HK-2 (cell line): ENCODE data around the gene MDN1.
"Not testable (repeated sequence)": the region's sequence is repeated elsewhere in the genome, so short reads cannot be mapped to it uniquely, and the experiment has no call there.

Source experiments
- DNase-seq: peaks from one replicate; pipeline ENCODE4 v3.0.0-alpha.2; 2018; ENCODE audit not compliant: unreplicated experiment

Gene MDN1

DNA sequence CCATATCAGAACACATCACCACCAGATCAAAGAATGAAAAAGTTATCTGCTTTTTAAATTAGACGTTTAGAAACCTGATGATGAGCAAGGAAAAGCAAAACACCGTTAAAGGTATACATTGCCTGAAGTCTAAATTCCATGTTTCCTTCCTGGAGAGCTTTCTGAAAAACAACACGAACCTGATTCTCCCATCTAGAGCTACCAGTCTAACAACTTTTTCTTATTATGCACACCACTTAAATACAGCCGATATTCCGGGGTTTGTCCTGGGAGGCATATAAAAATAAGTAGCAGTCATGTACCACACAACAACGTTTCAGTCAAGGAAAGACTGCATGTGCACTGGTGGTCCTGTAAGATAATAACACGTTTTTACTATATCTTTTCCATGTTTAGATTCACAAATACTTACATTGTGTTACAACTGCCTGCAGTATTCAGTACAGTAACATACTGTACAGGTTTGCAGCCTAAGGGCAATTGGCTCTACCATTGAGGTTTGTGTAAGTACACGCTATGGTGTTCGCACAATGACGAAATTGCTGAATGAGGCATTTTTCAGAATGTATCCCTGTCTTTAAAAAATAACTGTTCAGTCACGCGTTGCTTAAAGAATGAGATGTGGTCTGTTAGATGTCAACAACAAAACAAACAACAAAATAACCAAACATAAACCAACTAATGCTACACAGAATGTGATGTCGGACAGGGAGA is 162.0 kb downstream of the MDN1 start:
- no peak for DNase-seq

DNA sequence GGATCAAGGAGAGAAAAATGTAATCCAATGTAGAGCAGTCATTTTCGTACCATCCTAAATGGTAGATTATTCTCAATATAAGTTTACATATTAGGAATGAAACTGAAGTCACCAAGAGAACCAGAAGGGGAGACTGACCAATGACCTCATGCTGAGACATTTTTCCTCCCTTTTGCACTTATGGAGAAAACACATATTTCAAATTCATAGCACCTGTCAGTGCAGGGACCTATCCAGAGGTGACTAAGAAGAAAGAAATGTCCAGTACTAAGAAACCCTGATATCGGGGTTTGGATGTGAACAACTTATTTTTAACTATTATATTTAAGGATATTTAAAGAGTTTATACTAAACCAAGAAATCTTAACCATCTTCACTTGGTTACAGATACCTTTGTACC is 164.5 kb downstream of the MDN1 start:
- no peak for DNase-seq

DNA sequence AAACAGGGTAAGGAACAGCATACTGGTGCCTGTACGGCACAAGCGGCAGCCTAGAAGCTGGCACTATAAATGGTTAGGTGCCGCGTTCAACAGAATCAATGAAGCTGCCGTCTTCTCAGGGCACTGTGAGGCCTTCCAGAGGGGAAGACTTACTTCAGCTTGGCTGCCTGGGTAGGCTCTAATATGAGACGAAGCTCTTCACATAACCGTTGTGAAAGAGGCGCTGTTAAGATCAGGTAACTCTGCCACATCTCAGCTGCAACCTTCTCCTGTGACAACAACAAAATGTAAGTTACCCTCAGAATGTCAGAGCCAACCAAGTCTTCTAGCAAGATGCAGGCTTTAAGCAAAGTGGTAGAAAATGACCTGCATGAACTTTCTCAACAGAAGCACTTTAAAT is 169.0 kb downstream of the MDN1 start:
- DNase-seq, result no peak

DNA sequence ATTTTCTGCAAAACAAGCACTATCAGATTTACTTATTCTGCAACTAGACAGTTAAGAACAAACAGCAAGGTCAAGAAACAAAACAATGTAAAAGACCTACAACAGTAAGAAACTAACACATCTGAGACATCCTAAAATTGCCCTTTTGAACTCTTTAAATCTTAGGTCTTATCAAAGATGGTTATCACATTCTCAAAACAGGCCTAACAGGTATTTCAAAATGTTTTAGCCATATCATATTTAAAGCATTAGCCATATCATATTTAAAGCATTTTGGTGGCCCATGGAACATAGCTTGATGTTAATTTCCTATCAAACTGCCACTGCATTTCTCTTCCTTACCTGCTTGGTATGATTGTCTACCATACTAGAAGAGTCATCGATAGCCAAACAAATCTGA is 169.9 kb downstream of the MDN1 start:
- DNase-seq, result no peak

DNA sequence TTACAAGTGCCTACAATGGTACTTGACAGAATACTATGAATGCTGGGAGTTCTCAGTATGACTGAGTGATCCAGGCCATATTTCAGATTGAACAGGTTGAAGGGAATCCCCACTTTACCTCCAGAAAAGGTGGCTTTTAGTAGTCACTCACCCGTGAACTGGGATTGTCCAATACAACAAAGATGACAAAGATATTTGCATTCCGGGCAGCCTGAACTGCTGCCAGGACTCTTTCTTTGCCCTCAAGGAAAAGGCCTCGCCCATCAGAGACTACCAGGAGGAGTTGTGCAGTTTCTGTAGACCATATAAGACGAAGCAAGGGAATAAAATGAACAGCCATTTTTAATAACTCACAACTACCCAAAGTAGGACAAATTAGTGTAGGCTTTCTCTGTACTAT is 174.7 kb downstream of the MDN1 start:
- no peak for DNase-seq

DNA sequence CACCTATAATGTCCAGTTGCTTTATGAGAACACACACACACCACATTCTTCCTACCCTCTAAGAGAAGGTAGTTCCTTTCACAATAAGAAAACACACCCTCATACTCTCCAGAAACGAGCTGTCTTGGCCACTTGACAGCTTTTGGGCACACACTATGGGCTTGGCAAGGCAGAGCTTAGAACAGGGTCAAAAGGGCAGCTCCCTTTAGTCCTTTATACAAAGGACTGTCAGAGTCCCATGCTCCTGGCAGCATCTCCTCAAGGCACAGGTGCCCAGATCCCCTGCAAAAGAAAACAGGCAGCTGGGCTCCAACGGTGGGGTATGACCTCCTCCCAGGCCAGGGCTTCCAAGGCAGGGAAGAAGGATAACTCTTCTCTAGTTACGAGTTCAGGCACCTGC is 176.2 kb downstream of the MDN1 start:
- no peak for DNase-seq

DNA sequence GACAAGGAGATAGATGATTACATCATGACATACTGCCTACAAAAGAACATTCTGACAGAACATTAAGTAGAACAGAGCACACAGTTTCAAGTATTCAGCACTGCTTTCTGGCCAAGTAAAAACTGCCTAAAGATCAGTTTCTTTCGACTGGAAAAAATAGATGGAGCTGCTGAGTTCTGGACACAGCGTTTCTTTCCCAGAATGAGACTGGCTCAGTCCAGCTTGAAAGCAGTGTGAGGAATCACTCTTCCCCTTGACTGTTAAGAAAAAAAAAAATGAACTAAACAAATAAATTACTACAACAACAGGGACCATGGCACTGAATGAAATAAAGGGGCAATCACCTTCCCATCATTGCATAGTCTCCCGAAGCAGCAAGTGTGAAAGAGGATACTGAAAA is 176.6 kb downstream of the MDN1 start:
- DNase-seq, result no peak

DNA sequence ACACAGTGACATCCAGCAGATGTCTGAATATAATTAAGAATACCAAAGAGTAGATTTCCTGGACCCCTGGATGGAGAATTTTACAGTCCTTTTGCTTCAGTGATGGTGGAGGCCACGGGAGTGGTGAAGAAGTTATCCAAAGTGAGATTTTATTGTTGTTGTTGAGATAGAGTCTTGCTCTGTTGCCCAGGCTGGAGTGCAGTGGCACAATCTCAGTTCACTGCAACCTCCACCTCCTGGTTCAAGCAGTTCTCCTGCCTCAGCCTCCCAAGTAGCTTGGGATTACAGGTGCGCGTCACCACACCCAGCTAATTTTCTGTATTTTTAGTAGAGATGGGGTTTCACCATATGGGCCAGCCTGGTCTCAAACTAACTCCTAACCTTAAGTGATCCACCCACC is 178.0 kb downstream of the MDN1 start:
- not testable (repeated sequence) for DNase-seq

DNA sequence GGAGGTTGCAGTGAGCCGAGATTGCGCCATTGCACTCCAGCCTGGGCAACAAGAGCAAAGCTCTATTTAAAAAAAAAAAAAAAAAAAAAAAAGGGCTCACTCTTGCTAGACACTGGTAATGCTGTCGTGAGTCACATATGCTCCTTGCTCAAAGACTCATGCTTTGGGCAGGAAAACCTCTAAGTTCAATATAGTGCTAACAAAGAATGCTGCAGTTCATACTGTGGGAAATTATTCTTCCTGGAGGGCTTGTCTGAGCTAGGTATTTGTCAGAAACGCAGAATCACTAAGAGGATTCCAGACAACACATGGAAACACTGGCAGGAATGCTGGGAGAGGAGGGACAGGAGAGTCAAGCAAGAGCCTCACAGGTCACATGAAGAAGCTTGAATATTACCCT is 178.8 kb downstream of the MDN1 start:
- no peak for DNase-seq

DNA sequence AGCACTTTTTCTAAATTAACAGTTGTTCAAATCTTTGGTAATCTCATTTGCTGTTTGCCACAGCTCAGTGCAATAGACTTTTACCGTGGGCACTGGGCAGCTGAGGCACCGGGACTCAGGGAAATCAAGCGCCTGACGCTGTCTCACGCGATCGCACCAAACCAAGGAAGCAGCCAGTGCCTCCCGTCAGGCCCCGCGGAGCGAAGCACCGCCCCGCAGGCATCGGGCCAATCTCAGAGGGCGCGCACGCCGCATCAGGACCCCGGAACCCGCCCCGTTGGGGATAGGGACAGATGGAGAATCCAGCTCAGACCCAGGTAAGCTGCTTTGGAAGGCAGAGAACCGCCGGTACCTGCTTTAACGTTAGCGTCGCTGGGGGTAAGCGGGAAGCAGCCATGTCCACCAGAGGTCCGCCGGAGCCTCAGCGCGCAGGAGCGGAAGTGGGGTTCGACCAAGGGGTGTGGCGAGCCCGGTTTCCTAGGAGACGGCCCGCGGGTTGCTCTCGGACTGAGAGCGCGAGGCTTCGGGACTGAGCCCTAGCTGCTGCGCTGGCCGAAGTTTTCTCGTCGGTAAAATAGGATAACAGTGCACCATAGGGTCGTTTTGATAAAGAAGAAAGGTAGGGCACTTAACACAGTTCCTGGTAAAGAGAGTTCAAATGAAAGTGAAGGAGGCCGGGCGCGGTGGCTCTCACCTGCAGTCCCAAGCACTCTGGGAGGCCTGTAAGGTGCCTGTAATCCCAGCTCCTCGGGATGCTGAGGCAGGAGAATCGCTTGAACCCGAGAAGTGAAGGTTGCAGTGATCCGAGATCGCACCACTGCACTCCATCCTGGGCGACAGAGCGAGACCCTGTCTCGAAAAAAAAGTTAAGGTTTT is 181.0 kb downstream of the MDN1 start, which contains the start of gene LYRM2:
Gene LYRM2, minus strand, starts transcription at position 428 of the 876 bp plus-strand sequence. Its CDS starts 31 bp downstream, at position 397.
- DNase-seq, result peak; percentile 95

DNA sequence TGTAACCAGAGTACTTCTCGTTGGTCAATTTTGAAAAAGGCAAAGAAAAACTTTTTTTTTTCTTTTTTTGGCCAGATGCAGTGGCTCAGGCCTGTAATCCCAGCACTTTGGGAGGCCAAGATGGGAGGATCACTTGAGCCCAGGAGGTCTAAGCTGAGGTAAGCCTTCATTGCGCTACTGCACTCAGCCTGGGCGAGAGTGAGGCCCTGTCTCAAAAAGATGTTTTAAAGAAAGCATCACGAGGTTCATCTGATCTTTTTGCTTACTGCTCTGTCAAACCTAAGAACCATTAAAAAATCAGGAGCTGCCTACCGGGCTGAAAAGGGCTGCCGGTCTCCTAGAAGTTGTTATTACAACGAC is 181.7 kb downstream of the MDN1 start:
- DNase-seq, result peak; percentile 11

DNA sequence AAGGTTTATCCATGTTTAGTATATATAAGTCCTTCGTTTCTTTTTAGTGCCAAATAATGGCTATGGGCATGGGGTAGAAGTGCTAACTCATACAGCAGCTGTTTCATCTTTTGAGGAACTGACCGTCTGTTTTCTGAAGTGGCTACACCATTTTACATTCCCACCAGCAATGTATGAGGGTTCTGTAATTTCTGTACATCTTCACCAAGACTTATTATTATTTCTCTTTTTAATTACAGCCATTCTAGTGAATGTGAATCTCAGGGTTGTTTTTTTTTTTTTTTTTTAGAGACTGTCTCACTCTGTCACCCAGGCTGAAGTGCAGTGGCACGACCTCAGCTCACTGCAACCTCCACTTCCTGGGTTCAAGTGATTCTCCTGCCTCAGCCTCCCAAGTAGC is 183.2 kb downstream of the MDN1 start:
- not testable (repeated sequence) for DNase-seq

DNA sequence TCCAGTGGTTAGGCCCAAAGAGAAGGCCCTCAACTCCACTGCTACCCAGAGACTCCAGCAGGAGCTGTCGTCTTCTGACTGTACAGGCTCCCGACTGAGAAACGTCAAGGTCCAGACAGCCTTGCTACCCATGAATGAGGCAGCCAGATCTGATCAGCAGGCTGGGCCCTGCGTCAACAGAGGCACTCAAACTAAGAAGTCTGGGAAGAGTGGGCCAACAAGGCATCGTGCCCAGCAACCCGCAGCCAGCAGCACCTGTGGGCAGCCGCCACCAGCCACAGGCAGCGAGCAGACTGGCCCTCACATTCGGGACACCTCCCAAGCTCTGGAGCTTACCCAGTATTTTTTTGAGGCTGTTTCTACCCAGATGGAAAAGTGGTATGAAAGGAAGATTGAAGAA is 189.1 kb downstream of the MDN1 start:
- no peak for DNase-seq

DNA sequence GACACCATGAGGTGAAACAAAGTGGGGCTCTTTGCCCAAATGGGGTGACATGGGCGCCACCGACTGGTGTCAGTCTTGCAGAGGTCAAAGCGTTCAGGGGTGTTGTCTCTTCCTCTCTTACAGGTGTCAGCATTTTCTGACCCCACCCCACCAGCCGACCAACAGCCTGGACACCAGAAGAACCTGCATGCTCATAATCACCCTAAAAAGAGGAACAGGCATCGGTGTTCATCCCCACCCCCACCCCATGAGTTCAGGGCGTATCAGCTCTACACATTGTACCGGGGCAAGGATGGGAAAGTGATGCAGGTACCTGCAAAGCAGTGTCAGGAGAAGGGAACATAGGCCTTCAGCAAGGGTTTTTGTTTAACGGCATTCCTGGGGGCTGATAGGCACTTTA is 195.8 kb downstream of the MDN1 start:
- DNase-seq, result no peak

DNA sequence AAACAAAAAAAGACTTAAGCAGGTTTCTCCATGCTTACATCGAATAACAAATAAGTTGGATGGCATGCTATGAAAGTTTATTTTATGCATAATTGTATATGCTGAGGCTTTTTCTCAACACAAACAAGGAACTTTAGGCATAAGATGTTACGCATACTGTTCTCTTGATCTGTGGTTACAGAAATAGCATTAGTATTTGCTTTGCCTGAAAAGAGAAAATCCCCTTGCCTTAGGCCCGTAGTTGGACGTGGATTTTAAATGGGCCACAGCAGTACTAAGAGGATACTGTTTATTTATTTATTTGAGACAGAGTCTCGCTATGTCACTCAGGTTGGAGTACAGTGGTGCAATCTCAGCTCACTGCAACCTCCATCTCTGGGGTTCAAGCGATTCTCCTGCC is 200.0 kb downstream of the MDN1 start:
- no peak for DNase-seq

DNA sequence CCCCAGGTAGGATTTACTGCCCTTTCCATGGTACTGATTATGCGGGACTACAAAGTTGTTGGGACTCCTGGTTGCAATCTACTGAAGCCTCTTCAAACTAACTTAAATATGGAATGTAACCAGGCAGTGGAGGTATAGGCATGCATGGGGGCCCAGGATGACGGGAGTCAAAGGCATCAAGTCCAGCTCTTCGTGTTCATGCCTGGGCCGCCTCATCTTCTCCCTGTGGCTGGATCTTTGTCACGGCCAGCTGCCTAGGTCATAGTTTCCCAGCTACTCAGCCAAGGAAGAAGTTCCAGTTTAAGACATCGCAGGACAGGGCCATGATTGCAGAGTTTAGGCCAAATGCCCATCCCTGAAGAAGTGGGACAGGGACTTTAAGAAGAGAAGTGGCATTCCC is 201.6 kb downstream of the MDN1 start:
- DNase-seq, result no peak

DNA sequence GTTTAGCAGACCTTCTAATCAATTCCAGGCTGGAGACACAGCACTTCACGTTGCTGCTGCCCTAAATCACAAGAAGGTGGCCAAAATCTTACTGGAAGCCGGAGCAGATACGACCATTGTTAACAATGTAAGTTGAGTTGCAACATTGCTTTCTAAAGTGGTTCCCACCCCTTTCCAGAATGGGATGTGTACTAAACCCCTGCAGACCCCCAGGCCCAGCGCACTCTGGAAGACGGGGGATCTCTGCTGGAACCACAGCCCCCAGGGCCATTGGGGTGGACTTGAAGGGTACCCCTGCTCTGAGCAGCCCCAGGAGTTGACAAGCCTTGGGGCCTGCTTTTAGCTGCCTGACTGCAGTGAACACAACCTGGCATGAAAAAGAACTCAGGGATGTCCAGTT is 203.1 kb downstream of the MDN1 start:
- DNase-seq, result no peak

DNA sequence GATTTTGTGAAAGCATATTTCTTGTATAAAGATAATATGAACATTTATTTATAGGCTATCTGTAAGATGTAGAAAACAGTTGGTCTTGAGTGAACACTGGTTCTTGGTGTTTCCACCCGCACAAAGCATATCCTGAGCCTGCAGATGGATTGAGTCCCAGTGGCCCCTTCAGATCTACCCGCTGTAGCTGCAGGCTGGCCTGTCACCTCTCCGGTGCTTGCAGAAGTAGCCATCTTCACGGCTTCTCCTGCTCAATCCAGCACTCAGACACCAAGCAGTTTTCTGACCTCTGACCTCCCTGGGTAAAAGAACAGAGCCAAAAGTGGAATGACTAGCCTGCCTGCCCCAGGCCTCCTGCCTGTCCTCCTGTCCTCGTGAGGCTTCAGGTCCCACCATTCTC is 203.7 kb downstream of the MDN1 start:
- DNase-seq, result no peak

DNA sequence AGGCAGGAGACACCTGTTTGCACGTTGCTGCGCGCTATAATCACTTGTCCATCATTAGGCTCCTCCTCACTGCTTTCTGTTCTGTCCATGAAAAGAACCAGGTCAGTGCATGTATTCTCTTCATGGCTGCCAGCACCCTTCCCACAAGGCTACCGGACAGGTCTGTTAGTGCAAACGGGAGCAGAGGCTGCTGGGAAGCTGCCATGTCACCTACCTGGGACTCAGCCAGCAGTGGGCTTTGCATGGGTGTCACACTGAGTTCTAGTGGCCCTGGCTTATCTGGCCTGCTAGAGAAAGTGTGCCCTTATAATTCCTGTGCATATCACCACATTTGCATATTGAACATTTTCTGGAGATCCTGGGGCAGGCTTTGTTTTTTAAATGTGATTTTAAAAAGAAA is 205.8 kb downstream of the MDN1 start:
- DNase-seq, result no peak

DNA sequence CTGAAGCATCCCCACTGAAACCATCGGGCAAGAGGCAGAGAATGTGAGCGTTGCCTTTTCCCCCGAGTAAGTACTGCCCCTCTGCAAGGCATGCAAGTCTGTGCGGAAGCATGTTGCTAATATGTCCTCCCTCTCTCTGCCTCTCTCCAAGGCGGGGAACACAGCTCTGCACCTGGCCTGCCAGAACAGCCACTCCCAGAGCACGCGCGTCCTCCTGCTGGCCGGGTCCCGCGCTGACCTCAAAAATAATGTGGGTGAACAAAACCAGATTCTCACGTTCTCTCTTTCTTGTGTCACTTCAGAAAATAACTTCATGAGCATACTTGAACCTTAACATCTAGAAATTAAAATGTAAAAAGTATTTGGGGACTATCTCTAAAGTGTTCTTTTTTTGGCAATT is 207.5 kb downstream of the MDN1 start:
- no peak for DNase-seq

DNA sequence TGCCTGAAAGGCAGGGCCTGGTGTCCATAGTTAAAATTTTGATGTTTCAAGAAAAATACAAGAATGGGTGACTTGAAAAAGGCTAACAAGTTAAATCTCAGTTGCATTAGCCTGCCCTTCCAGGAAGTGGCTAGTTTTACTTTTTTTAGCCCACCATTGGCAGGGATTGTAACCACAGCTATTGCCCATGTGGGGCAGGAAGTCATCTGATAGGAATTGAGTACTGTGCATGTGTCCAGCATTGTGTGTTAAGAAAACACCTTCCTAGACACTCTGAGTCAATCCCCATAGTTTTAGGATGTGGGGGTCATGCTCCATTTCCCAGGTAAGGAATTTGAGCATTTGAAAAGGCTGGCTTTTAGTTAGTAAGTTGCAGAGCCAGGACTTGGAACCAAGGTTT is 207.9 kb downstream of the MDN1 start:
- peak; percentile 19 for DNase-seq

DNA sequence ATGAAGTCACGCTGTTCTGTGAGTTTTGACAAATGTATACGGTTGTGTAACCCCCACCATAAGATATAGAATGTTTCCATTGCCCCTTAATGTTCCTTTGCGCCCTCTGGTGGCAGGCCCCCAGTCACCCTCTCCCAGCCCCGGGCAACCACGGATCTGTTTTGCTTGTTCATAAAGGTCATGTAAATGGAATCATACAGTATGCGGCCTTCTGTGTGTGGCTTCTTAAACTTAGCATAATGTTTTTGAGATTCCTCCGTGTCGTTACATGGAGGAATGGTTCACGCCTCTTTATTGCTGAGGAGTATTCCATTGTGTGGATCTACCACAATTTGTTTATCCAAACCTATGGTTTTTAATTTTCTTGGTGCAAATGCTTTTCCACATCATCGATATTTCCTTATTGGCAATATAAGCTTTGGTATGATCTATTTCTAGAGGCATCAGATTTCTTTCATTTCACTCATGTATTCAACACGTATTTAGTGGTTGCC is 209.4 kb downstream of the MDN1 start:
- DNase-seq, result peak; percentile 24

DNA sequence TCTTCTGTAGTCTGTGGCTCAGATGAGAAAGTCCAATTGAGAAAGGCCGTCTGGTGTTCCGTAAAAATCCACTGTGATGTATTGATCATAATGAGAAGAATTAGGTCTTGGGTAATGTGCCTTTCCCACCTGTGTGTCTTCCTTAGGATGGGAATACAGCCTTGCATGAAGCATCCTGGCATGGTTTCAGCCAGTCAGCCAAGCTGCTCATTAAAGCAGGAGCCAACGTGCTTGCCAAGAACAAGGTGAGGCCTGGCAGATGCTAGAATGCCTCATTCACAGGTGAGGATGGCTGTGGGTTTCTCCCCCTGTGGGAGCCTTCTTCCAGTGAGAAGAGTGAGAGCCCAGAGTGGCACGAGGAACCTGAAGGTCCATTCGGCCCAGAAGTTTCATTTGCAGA is 213.7 kb downstream of the MDN1 start:
- no peak for DNase-seq
